K562 (cell line): ENCODE measurements around the gene THAP2. TPM values are rescaled to one million over a fixed set of nuclear protein-coding genes. Genes with fewer than 3 reads are reported as not detected.

Source experiments
- ATAC-seq: fragments of 200-7000 bp; cut with Tn5 transposase; 3 replicates; pipeline ENCODE4 v1.9.1; 2020; ENCODE audit warnings: moderate library complexity
- BruUV-seq: library from RNA; stranded (reverse); fragments of 400-500 nt; replicated peaks from 2 replicates; lab custom pipeline; 2021; lab: Mats Ljungman, UMichigan
- CTCF ChIA-PET: fragments of 300-600 bp; formaldehyde crosslinking; extraction: SDS; loops from one replicate; lab custom pipeline; 2021; ENCODE audit warnings: low intra/inter-chr PET ratio; lab: Yijun Ruan, JAX
- POLR2A ChIA-PET: fragments of 300-600, 350-650 bp; sonication (Branson Sonifier 250); formaldehyde crosslinking; extraction: SDS; loops from one replicate; lab custom pipeline; 2021; ENCODE audit warnings: antibody characterized with exemption, inconsistent platforms; lab: Yijun Ruan, JAX
- DNase-seq, 4 experiments: peaks; one replicate each; pipeline versions ENCODE4 v3.0.0 to v3.0.0-alpha.2; 2011 to 2018; ENCODE audit warnings: low spot score in 3 of 4, mixed read lengths in 3 of 4; ENCODE audit errors: extremely low read depth in 1 of 4
- FAIRE-seq: peaks from 2 replicates; lab custom pipeline; 2011; peaks lifted over from hg19 to GRCh38; lab: Jason Lieb, UNC
- H2AFZ ChIP-seq: 2 replicates; pipeline ENCODE4 v1.6.0; 2011; ENCODE audit warnings: low read depth, low read length, control low read depth, inconsistent platforms
- H3K27ac ChIP-seq: fragments of 200-600 bp; 3 replicates; pipeline ENCODE4 v1.8.0; 2011; ENCODE audit warnings: low read depth, mild to moderate bottlenecking, control low read depth, inconsistent platforms, low read length, moderate library complexity, mixed read lengths; ENCODE audit errors: extremely low read depth
- H3K27me3 ChIP-seq, 2 experiments: fragments of 300-600 bp in 1 of 2; 2 replicates in 1 of 2; 3 replicates in 1 of 2; pipeline versions ENCODE4 v1.6.0 to v1.8.0; 2011; ENCODE audit warnings: inconsistent platforms in 2 of 2, low read length in 2 of 2, mild to moderate bottlenecking in 1 of 2, mixed read lengths in 1 of 2, moderate library complexity in 1 of 2; ENCODE audit not compliant: control insufficient read depth in 2 of 2, insufficient read depth in 2 of 2
- H3K36me3 ChIP-seq: fragments of 300-600 bp; 3 replicates; pipeline ENCODE4 v1.8.0; 2011; ENCODE audit warnings: mild to moderate bottlenecking, low read length, inconsistent platforms; ENCODE audit not compliant: control insufficient read depth, insufficient read depth
- H3K4me1 ChIP-seq, 2 experiments: fragments of 200-600 bp in 1 of 2; replicated peaks in 1 of 2; 2 replicates in 1 of 2; 3 replicates in 1 of 2; pipeline versions ENCODE4 v1.5.1 to v1.8.0; 2011; ENCODE audit warnings: inconsistent platforms in 2 of 2, low read length in 2 of 2, mild to moderate bottlenecking in 1 of 2, mixed read lengths in 1 of 2, moderate library complexity in 1 of 2; ENCODE audit not compliant: control insufficient read depth in 2 of 2, insufficient read depth in 2 of 2
- H3K4me2 ChIP-seq: 2 replicates; pipeline ENCODE4 v1.6.1; 2011; ENCODE audit warnings: low read length, control low read depth, inconsistent platforms, mixed read lengths; ENCODE audit not compliant: insufficient read depth
- H3K4me3 ChIP-seq: fragments of 200-600 bp; sonication (generic), shearing (Covaris generic); 2 replicates; pipeline ENCODE4 v1.5.1; 2016; ENCODE audit warnings: control low read depth, inconsistent platforms
- H3K79me2 ChIP-seq: fragments of 200-600 bp; 3 replicates; pipeline ENCODE4 v1.8.0; 2011; ENCODE audit warnings: low read length, inconsistent platforms; ENCODE audit not compliant: control insufficient read depth, insufficient read depth
- H3K9ac ChIP-seq, 2 experiments: 2 replicates each; pipeline versions ENCODE4 v1.6.0 to v1.6.1; 2011; ENCODE audit warnings: low read depth in 2 of 2, low read length in 2 of 2, control low read depth in 1 of 2, inconsistent platforms in 1 of 2, mild to moderate bottlenecking in 1 of 2, mixed read lengths in 1 of 2; ENCODE audit not compliant: insufficient read depth in 1 of 2
- H3K9me1 ChIP-seq: one replicate; pipeline ENCODE4 v1.6.0; 2011; ENCODE audit warnings: inconsistent platforms, mild to moderate bottlenecking, low read length, moderate library complexity; ENCODE audit not compliant: control insufficient read depth, insufficient read depth
- H3K9me3 ChIP-seq: replicated peaks from 2 replicates; pipeline ENCODE4 v1.5.1; 2011; ENCODE audit warnings: low read depth, low read length, inconsistent platforms; ENCODE audit not compliant: control insufficient read depth, insufficient read depth
- H4K20me1 ChIP-seq: replicated peaks from 2 replicates; pipeline ENCODE4 v1.6.1; 2011; ENCODE audit warnings: low read length, inconsistent platforms, mixed read lengths; ENCODE audit not compliant: control insufficient read depth, insufficient read depth
- RBM25 ChIP-seq: fragments of 200-400 bp; formaldehyde crosslinking; IDR thresholded peaks from 2 replicates; pipeline ENCODE4 v1.6.1; 2018; ENCODE audit warnings: low read length, low read depth, moderate library complexity; ENCODE audit not compliant: severe bottlenecking
- ZC3H11A ChIP-seq: IDR thresholded peaks from 2 replicates; pipeline ENCODE4 v1.6.1; 2012; ENCODE audit warnings: low read depth, low read length, improper control_type of control experiment
- ZNF592 ChIP-seq: fragments of 450-650 bp; IDR thresholded peaks from 2 replicates; pipeline ENCODE4 v1.6.1; 2017; ENCODE audit warnings: antibody characterized with exemption, mild to moderate bottlenecking
- WGBS: fragments of 100-300 bp; shearing (Covaris generic); methylation state at CpG from one replicate; pipeline ENCODE4 v1.1.6; 2016; ENCODE audit warnings: low coverage, mixed read lengths; ENCODE audit not compliant: insufficient coverage; ENCODE audit errors: missing lambda C conversion rate; 5-methylcytosine and 5-hydroxymethylcytosine counted together
- in situ Hi-C: fragments of 300-500 bp; cut with MboI; formaldehyde crosslinking; loops from 4 replicates; pipeline ENCODE4 v1.15.0; 2018; ENCODE audit warnings: inconsistent platforms, mixed read lengths
- intact Hi-C: fragments of 100-400 bp; cut with micrococcal nuclease; formaldehyde crosslinking; loops from 2 replicates; pipeline ENCODE4 v1.14.2; 2022
- polyA plus RNA-seq, 8 experiments: library from polyadenylated mRNA; depleted of rRNA in 4 of 8; stranded (reverse) in 5 of 8; unstranded in 3 of 8; fragments of >200 nt; fragmentation: Nextera tagmentation in 2 of 8; fragmentation: Illumina TruSeq in 1 of 8; extraction: Ambion mirVana in 2 of 8; extraction: Trizol in 1 of 8; gene quantifications; 2 replicates each; pipeline versions ENCODE4 v1.2.1 to v1.2.3, GENCODE V29; 2011 to 2014; ENCODE audit warnings: inconsistent platforms in 1 of 8, missing spikeins in 1 of 8
- total RNA-seq, 7 experiments: library from RNA; depleted of rRNA in 6 of 7; stranded (reverse); fragments of >200 nt in 6 of 7; fragmentation: Illumina TruSeq in 2 of 7; extraction: Trizol in 2 of 7; gene quantifications; 2 replicates each; pipeline versions ENCODE4 v1.2.1 to v1.2.3, GENCODE V29; 2011 to 2021; ENCODE audit warnings: low replicate concordance in 1 of 7

THAP2 gene
- total and polyA plus RNA-seq, 9 of the 15 experiments (the other 6 are each of a cell fraction or from before 2014, with no cell fraction given): 1.8 to 18.9 (median 7.3) TPM

GRCh38 chr12:71626768-71627167 lies 37.3 kb upstream of the THAP2 start:
- BruUV-seq: no TSS peak
- H3K27ac ChIP-seq: no peak overlapping the region; the same call in 2 of the 3 replicates

More at GRCh38 chr12:71626768-71627167, 37.3 kb upstream of the THAP2 start:
- no peak overlapping the region for H3K4me2 ChIP-seq
- FAIRE-seq (no peak), DNase-seq (no peak), ATAC-seq (no peak)
- in situ Hi-C loops: no loop called here
- no peak overlapping the region for H2AFZ ChIP-seq
- H4K20me1 ChIP-seq: no peaks in the 10 kb centered on the region
- intact Hi-C loops: no loop called here
- TF ChIP-seq ZNF592: no peak
- no peak for TF ChIP-seq ZC3H11A
- TF ChIP-seq RBM25: no peak
- ChIA-PET POLR2A (interaction anchor here (1.1 kb wide), 1 partner anchor 30 kb away, joined by 3 read pairs; no protein-coding TSS in a partner anchor), CTCF (no interaction called here)
- no peaks in the 10 kb centered on the region for H3K4me1 ChIP-seq
- 78% methylated on average over 3 of the region's 3 CpGs for WGBS
- peaks cover 99% of the 10 kb centered on the region for H3K36me3 ChIP-seq
- no peaks in the 10 kb centered on the region for H3K9me1 ChIP-seq
- H3K9me3 ChIP-seq: no peaks in the 10 kb centered on the region
- no peak overlapping the region for H3K9ac ChIP-seq
- H3K27me3 ChIP-seq: no peaks in the 10 kb centered on the region
- no peak overlapping the region for H3K4me3 ChIP-seq
- H3K79me2 ChIP-seq: no peaks in the 10 kb centered on the region
